ENCODE data around the gene KLHDC4.

Gene KLHDC4

DNA sequence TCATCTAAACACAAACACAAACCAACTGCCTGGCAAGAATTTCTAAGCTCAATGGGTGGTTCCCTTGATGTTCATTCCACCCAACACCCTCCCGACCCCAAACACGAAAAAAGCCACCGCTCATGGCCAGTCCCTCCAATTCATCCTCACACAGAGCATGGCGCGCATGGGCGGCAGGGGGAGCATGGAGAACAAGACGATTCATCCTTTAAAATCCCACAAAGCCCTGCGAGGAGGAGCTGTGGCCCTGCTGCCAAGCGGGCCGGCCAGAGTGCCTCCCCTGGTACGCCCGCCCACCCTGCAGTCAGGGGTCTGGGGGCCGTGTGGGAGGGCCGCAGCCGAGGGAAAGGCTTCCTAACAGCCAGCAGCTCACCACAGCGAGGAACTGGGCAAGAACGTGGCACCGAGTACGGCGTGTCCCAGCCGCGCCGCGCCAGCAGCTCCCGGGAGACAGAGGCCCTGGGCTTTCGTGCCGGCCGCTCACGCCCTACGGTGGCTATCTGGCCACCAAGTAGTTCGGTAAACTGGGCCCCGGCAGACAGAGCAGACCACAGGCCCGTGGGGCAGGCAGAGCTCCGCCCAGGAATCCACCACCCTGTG lies 60.9 kb downstream of the KLHDC4 start:
- no peak overlapping the region for H3K27ac ChIP-seq
- DNase-seq (ENCODE audit: low read depth, low spot score) = no peak

DNA sequence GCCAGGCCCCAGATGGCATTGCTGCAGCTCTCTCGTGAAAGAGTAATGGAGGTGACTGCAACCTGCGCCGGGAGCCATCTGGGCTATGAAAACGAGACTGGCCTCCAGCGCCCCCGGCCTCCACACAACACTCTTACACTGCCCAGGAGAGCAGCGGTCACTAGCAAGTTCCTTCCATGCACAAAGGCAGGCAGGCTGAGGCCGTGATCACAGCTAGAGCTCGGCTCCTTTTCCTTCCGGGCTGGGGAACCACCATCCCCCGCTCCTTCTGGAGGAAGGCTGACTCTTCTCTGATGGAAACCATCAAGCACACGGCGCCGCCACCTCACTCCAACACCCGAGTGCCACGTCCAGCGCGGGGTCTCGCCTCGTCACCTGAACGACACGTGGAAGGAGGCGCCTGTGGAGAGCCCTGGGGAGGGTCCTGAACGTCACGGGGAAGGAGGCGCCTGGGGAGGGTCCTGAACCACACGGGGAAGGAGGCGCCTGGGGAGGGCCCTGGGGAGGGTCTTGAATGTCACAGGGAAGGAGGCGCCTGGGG lies 61.9 kb downstream of the KLHDC4 start:
- H3K27ac ChIP-seq = no peak overlapping the region
- DNase-seq (ENCODE audit: low read depth, low spot score) = no peak

DNA sequence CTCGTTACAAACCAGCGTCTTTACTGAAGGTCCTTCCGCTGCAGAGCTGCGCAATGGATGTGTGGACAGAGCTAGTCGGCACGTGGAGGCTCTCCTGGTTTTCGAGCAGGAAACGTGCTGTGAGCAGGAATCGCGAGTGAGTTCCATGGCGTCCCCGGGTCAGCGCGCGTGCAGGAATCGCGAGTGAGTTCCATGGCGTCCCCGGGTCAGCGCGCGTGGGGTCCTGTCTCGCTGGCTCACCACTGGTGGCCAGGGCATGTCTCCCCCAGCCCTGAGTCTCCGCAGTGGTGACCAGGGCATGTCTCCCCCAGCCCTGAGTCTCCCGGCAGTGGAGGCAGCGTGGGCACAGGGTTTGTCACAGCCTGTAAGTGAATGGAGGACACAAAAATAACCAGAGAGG lies 62.7 kb downstream of the KLHDC4 start:
- DNase-seq (ENCODE audit: low read depth, low spot score) = no peak
- no peak overlapping the region for H3K27ac ChIP-seq

DNA sequence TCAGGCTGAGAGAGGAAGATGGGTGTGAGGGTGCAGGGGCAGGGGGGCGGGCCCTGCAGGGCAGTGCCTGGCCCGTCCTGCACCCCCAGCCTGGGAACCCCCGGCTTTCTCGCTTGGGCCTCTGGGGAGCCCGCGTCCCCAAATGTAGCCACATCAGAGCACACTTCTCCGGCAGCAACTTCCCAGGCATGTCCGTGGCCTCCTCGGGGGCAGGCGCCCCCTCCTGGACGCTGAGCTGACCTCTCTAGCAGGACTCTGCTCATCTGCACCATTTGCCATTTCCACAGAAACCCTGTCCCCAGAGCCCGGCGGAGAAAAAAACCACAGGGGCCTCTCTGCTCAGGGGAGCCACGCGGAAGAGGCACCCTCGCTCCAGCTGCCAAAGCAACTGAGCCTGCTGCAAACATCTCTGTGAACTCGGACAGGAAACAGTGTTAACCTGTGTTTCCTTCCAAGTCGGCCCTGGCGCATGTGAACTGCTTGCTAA lies 63.4 kb downstream of the KLHDC4 start:
- H3K27ac ChIP-seq = no peak overlapping the region
- DNase-seq (ENCODE audit: low read depth, low spot score) = no peak

DNA sequence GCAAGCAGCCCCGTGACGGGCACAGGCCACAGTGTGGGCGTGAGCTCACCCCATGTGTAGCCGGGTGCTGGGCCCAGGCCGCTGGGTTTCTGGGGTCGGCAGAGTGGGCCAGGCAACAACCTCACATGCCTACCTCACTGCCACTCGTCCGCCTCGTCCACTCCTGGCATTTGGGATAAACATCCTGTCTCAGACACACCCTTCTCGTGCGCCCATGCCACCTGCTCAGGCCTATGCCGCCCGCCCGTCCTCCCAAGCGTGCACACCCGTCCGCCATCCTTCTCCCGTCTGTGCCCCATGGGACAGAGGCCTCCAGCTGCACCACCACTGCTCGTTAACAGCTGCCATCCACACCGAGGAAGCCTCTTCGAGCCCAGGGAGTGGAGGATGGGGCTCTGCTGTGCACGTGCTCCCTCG lies 64.3 kb downstream of the KLHDC4 start:
- DNase-seq (ENCODE audit: low read depth, low spot score) = no peak
- H3K27ac ChIP-seq = no peak overlapping the region

DNA sequence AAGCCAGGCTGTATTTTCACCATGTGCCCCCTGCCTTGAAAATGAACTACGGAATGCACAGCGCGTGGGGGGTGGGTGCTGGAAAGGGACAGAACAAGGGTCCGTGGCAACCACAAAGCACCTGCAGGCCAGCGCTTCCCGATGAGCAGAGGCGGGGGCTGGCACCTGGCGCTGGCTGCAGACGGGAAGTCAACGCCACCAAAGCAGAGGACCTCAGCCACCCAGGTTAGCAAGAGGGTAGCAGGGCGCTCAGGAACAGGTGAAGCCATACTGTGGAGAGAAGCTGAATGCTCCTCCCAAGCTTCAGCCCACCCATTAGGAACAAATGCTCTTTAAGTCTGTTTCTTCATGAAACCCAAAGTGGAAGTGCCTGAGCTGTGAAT lies 64.7 kb downstream of the KLHDC4 start:
- DNase-seq (ENCODE audit: low read depth, low spot score) = no peak
- no peak overlapping the region for H3K27ac ChIP-seq

DNA sequence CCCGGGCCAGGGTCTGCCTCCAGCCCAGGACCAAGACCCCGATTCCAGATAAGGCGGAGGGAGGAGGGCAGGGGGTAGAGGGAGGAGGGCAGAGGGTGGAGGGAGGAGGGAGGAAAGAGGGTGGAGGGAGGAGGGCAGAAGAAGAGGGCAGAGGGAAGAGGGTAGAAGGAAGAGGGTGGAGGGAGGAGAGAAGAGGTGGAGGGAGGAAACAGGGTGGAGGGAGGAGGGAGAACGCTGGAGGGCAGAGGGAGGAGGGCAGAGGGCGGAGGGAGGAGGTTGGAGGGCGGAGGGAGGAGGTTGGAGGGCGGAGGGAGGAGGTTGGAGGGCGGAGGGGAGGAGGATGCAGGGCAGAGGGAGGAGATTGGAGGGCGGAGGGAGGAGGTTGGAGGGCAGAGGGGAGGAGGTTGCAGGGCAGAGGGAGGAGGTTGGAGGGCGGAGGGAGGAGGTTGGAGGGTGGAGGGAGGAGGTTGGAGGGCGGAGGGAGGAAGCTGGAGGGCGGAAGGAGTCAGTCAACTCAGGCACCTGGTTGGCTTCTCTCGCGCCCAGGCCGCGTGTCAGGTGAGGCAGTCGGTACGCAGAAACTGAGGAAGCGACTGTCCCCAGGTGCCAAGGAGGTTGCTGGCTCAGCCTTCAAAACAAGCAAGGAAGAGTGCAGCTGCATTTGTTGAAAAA lies 65.2 kb downstream of the KLHDC4 start:
- no peak for DNase-seq (ENCODE audit: low read depth, low spot score)
- H3K27ac ChIP-seq = no peak overlapping the region

DNA sequence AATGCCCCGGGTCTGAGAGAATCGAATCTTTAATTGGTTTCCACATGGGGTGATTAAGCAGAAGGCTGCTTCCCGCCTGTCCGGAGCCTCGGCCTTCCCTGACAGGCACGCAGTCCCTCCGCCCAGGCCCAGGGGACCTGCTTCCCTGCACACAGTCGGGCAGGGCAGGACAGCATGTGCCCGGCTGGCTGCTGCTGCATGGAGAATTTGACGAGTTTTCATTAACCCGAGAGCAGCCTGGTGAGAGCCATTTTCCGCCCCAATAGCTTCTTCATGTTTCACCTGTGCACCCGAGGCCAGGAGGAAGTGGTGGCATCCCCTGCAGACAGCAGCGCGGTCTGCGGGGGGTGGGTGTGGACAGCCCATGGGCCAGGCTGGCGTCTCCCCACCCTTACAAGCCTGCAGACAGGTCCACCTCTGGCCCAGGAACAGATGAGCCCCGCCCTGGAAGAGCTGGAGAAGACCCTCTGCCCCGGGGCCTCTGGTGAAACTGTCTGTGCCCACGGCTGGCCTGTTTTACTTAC lies 67.0 kb downstream of the KLHDC4 start:
- no peak overlapping the region for H3K27ac ChIP-seq
- no peak for DNase-seq (ENCODE audit: low read depth, low spot score)

DNA sequence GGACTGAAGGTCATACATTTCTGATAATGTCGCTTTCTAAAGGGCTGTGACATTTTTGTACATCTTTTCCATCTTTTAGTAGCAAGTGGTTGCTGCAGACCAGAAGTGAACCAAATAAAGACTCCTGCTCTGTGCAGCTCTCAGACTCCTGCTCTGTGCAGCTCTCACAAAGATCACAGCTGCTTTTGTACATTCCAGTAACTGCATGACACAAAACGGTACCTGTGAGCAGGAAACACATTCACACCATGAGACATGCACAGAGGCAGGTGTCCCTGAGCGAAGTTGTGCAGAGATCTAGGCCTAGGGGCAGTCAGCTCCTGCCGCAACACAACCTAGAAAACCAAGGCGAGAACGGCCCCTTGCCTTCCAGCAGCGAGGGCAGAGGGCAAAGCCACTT lies 67.5 kb downstream of the KLHDC4 start:
- DNase-seq (ENCODE audit: low read depth, low spot score) = no peak
- no peak overlapping the region for H3K27ac ChIP-seq

DNA sequence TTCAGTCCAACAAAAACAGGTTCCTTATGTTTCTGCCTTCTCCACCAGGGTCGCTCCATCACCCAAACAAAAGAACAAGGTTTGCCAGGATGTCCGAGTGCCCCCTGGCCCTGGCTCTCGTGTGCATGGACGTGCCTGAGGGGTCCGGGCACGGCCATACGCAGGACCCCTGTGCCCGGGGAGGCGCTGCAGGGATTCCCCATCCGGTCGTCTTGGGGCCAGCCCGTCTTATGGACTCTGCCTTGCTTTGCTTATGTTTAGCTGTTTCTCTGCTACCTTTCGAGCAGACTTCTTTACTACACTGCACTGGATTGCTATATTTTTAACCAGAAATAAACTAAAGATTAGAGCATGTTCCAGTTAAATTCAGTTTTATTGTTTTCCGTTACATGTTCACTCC lies 68.0 kb downstream of the KLHDC4 start:
- DNase-seq (ENCODE audit: low read depth, low spot score) = no peak
- H3K27ac ChIP-seq = no peak overlapping the region

DNA sequence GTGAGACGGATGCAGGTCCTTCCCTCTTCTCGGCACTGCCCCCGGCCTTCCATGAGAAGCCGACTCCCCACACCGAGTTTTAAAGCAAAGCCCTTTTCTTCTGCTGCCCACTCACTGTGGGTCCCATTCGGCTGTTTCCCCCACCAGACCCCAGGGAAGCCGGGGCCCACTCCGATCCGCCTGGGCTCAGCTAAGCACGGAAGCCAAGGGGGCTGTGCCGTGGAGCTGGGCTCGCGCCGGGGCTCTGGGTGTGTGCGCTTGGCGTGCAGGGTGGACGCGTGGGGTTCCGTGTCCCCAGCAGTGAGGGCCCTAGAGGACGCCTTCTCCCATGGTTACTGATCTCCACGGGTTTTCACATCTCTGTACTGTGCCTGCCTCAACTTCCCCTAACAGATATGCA lies 68.5 kb downstream of the KLHDC4 start:
- H3K27ac ChIP-seq = no peak overlapping the region
- no peak for DNase-seq (ENCODE audit: low read depth, low spot score)

DNA sequence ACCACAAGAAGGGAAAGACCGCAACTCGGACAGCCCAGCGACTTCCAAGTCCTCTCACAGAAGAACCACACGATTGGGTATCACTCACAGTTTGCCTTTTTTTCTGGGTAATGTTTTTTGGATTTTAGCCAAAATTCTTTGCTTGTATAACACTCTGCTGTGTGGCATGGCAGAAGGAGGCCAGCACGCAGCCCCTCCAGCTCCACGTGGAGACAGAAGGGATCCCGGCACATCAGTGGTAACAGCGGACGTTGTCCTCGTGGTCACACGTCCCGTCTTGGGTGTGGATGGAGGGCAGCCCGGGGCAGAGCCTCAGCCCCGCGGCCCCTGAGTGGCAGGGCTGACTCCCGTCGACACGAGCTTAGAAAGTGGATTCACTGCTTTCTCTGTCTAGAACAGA lies 69.1 kb downstream of the KLHDC4 start:
- no peak overlapping the region for H3K27ac ChIP-seq
- DNase-seq (ENCODE audit: low read depth, low spot score) = no peak

DNA sequence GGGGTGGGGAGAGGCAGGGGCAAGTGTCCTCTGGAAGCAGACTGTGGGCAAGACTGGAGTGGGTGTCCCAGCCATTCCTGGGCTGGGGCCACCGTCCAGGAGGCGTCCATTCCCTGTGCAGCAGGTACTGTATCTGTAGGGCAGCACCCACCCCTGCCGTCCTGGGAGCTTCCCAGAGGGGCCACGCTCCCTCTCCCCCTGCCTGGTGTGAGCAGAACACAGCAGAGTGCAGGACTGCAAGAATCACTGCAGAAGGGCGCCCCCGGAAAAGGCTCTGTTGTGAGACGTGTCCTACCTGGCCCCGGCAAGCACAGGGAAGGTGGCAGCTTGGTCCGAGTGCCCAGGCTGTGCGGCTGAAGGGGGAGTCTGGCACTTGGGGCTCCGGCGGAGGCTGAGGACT lies 70.3 kb downstream of the KLHDC4 start:
- H3K27ac ChIP-seq = no peak overlapping the region
- DNase-seq (ENCODE audit: low read depth, low spot score) = no peak

DNA sequence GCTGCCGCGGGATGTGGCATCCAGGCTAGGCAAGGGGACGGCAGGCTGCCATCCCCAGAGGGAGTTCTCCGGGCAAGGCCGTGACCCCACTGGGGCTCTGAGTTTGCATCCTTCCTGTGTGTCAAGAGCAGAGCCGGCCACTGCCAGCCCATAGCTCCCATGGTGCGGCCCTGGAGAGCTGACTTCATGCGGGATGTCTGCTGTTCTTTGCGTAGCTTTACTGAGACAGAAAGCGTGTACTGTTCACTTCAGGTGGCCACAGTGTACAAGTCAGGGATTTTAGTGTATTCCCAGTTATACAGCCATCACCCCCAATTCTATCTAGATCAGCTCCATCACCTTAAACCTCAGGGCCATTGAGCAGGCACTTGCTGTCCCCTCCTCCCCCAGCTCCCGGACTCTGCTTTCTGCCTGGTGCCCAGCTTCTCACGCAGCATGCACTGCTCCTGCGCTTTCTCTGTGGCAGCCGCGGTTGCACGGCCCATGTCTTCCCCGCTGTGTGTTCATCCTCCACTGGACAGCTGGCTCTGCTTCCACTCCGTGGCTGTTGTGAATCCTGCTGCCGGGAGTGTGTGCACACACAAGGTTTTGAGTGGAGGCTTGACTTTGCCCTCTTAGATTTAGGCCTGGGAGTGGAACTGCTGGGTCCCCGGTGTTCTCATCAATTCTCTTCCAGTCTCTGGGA lies 71.2 kb downstream of the KLHDC4 start:
- no peak overlapping the region for H3K27ac ChIP-seq
- no peak for DNase-seq (ENCODE audit: low read depth, low spot score)

DNA sequence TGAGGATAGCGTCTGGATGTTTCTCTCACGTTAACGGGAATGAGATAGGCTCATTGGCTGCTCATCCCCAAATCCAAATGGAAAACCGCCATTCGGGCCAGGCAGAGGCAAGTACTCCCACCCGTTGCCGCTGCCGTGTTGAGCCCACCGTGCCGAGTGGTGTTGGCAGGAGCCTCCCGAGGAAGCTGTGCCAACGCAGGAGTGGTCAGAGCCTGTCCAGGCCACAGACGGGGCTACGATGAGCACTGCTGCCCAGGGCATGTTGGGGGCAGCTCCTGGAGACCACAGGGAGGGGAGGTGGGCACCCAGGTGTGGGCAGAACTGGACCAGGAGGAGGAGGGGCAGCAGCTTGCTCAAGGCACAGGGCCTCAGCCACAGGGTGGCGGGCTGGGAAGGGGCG lies 72.0 kb downstream of the KLHDC4 start:
- no peak for DNase-seq (ENCODE audit: low read depth, low spot score)
- no peak overlapping the region for H3K27ac ChIP-seq

DNA sequence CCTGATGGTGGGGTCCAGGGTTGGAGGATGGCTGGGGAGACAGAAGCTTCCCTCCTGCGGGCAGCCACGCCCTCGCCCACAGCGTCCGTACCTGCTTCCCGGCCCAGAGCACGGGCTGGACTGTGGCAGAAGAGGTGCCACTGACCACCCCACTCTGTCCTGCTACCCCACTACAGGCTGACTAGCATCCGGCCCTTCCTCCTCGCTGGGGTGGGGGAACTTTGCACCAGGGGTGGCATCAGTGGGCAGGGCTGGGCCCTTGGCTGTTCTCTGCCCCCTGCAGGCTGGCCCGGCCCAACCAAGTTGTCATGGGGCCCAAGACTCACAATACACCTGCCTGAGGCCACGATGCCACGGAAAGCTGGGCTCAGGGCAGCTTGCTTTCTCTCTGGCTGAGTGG lies 73.0 kb downstream of the KLHDC4 start:
- H3K27ac ChIP-seq = no peak overlapping the region
- DNase-seq (ENCODE audit: low read depth, low spot score) = no peak

DNA sequence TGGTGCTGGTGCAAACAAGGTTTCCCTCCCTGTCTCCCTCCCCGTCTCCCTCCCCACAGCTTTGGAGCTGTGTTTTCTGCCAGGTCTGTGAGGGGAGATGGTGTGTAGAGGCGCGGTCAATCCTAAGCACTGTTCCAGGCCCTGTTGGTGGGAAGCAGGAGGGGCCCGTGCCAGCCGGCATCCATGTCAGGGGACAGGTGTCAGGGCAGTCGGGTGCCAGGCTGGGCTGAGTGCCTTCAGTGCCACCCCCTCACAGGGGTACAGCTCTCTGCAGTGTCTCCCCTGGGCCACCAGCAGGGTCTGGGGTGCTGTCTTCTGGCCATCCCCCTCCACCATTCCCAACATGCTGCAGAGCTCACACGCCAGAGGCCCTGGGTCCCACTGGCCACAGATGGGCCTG lies 73.6 kb downstream of the KLHDC4 start:
- no peak overlapping the region for H3K27ac ChIP-seq

DNA sequence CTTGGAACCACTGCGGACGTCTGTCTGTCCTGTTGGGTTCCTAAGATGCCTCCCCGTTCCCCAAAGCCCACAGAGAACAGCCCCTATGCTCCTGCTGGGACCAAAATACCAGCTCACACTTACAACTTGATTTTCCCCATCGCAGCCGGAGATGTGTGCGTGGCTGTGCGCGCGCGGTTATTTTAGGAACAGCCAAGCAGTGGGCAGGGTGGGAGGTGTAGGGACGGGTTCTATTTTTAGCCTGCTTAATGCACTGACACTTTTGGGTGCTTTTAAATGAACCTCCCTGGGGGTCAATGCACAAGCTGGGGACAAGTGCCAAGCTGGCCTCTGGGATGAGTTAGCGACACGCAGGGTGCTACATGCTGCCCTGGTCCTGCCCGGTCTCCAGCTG lies 74.1 kb downstream of the KLHDC4 start:
- no peak for DNase-seq (ENCODE audit: low read depth, low spot score)
- H3K27ac ChIP-seq = no peak overlapping the region

More for the DNA sequence above, 73.6 kb downstream of the KLHDC4 start:
- no peak for DNase-seq (ENCODE audit: low read depth, low spot score)

DNA sequence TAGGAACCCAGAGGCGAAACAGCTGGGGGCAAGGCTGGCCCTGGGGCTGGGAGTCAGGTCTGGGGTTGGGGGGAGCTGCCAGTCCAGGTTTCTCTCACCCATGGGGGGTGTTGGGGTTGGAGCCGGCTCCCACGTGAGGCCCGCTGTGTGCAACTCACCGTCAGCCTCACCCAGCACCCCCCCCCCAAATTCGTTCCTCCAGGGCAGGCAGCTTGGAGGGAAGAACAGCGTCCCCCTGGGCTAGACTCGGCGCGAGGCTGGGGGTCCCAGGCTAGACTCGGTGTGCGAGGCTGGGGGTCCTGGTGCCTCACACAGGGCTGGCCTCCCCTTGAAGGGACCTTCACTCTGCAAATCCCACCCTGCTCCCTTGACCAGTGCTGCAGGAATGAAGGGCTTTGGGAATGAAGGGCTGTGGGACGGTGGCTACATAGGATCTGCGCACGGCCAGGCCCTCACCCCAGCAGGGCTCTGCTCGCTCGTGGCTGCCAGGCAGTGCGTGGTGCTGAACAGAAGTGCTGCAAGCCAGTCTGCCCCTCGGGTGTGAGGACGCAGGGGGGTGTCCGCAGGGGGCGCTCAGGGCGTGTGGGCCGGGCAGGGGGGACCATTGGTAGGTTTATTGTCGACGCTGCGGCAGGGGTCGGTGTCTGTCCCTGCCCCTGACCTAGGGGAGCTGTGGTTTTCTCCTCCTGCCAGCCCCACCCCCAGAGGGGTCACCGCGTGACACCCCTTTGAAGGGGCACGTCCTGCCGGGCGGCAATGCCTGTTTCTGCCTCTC lies 74.7 kb downstream of the KLHDC4 start:
- no peak overlapping the region for H3K27ac ChIP-seq
- no peak for DNase-seq (ENCODE audit: low read depth, low spot score)

DNA sequence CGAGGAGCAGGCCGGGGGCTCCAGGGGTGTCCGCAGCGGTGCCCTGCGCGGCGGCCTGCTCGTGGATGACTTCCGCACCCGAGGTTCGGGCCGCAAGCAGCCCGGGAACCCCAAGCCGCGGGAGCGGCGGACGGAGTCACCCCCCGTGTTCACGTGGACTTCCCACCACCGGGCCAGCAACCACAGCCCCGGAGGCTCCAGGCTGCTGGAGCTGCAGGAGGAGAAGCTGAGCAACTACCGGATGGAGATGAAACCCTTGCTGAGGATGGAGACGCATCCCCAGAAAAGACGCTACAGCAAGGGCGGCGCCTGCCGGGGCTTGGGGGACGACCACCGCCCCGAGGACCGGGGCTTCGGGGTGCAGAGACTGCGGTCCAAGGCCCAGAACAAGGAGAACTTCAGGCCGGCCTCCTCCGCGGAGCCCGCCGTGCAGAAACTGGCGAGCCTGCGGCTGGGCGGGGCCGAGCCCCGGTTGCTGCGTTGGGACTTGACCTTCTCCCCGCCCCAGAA lies 75.8 kb downstream of the KLHDC4 start:
- DNase-seq (ENCODE audit: low read depth, low spot score) = no peak
- no peak overlapping the region for H3K27ac ChIP-seq

Data from epithelial cell of prostate (primary cell).